PC-9 (cell line): ENCODE measurements around the gene PKNOX2.

ENCODE experiments used
- EZH2 ChIP-seq: fragments of 200-600 bp; sonication (generic); IDR thresholded peaks from 2 replicates; pipeline ENCODE4 v1.8.0; 2017; ENCODE audit warnings: antibody characterized with exemption, low read depth
- TF ChIP-seq, protein P1 (sequence below): fragments of 200-600 bp; sonication (generic); conservative IDR thresholded peaks from 2 replicates; pipeline ENCODE4 v1.6.1; 2017; ENCODE audit warnings: mixed run types, antibody characterized with exemption, mild to moderate bottlenecking, moderate library complexity

DNA sequence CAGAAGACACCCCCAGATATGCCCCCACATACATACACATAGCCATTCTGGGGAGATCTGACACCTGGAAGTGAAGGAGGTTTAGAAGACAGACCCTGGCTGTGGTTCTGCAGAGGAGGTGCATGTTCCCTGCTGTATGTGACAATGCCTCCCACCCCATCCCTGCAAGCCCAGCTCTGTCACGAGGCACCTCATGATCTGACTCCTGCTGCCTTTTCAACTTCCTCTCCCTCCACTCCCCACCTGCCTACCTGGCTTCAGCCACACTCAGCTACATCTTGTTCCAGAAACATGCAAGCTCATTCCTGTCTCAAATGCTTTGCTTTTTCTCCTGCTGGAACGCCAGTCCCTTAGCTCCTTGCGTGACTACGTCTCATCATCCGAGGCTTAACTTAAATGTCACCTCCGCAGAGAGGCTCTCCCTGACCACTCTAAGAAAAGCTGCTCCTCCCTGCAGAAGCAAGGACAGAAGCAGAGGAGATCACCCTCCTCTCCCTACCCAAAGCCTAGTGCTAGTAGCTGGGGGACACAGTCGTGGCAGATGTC is 217.0 kb downstream of the PKNOX2 start:
- TF ChIP-seq, protein P1, sequence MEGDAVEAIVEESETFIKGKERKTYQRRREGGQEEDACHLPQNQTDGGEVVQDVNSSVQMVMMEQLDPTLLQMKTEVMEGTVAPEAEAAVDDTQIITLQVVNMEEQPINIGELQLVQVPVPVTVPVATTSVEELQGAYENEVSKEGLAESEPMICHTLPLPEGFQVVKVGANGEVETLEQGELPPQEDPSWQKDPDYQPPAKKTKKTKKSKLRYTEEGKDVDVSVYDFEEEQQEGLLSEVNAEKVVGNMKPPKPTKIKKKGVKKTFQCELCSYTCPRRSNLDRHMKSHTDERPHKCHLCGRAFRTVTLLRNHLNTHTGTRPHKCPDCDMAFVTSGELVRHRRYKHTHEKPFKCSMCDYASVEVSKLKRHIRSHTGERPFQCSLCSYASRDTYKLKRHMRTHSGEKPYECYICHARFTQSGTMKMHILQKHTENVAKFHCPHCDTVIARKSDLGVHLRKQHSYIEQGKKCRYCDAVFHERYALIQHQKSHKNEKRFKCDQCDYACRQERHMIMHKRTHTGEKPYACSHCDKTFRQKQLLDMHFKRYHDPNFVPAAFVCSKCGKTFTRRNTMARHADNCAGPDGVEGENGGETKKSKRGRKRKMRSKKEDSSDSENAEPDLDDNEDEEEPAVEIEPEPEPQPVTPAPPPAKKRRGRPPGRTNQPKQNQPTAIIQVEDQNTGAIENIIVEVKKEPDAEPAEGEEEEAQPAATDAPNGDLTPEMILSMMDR: no peak
- no peak for TF ChIP-seq EZH2
